Testis (tissue), 2 donors: Measurements from ENCODE around the gene C6orf132.

Experiments used
- POLR2A ChIP-seq: fragments of 450-650 bp; IDR thresholded peaks from one replicate; pipeline ENCODE4 v1.6.1; 2017; ENCODE audit warnings: antibody characterized with exemption, mild to moderate bottlenecking, moderate library complexity
- TF ChIP-seq, protein P1 (sequence below), 3 experiments: fragments of 450-650 bp in 2 of 3; fragments of 200-600 bp in 1 of 3; sonication (generic) in 1 of 3; IDR thresholded peaks; one replicate each; pipeline ENCODE4 v1.5.1; 2016 to 2019; ENCODE audit warnings: antibody characterized with exemption in 3 of 3, mild to moderate bottlenecking in 2 of 3, moderate library complexity in 1 of 3

DNA sequence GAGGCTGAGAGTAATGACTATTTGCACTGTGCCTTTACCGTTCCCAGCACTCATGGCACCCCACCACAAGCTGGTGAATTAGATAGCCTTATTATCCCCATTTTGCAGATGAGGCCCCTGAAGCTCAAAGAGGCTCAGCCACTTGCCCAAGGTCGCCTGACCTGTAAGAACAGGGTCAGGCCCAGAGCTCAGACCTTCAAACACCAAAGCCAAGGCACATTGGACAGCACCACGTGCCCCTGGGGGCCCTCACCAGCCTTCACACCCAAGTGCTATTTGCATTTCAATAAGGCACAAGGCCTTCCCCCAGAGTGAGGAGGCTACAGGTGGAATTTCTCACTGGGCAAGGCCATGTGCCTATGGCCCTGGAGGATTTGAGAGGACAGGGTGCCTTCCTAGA lies 14.2 kb upstream of the C6orf132 start:
- TF ChIP-seq, protein P1, sequence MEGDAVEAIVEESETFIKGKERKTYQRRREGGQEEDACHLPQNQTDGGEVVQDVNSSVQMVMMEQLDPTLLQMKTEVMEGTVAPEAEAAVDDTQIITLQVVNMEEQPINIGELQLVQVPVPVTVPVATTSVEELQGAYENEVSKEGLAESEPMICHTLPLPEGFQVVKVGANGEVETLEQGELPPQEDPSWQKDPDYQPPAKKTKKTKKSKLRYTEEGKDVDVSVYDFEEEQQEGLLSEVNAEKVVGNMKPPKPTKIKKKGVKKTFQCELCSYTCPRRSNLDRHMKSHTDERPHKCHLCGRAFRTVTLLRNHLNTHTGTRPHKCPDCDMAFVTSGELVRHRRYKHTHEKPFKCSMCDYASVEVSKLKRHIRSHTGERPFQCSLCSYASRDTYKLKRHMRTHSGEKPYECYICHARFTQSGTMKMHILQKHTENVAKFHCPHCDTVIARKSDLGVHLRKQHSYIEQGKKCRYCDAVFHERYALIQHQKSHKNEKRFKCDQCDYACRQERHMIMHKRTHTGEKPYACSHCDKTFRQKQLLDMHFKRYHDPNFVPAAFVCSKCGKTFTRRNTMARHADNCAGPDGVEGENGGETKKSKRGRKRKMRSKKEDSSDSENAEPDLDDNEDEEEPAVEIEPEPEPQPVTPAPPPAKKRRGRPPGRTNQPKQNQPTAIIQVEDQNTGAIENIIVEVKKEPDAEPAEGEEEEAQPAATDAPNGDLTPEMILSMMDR (IDR thresholded peaks at IDR 0.05) = no peak
- TF ChIP-seq POLR2A = no peak
